ENCODE results near the gene KLC1. TPM values are rescaled to one million over a fixed set of nuclear protein-coding genes. Genes with fewer than 3 reads are reported as not detected.
A peak's percentile ranks its signal among the peaks of the same experiment; 100 is the strongest.

KLC1 gene
- total RNA-seq, 1 experiment from 2014 or later = 306 TPM

GRCh38 chr14:103694572-103695026, 65.6 kb downstream of the KLC1 start:
- ChIA-PET CTCF (no interaction called here), POLR2A (ENCODE audit: unreplicated experiment) (no interaction called here)
- Histone ChIP-seq H3F3A (ENCODE audit: low read length, unreplicated experiment) (peaks cover 6% of the 10 kb centered on the region), H3K4me2 (ENCODE audit: low read length) (no peak overlapping the region), H3K9me2 (replicated peaks; ENCODE audit: low read length) (no peaks in the 10 kb centered on the region), H3K36me3 (ENCODE audit: low read depth, low read length) (peaks cover 36% of the 10 kb centered on the region; the same call in 1 of the 2 replicates), H3K27ac (ENCODE audit: low read length) (no peak overlapping the region; the same call in 1 of the 2 replicates), H3K4me1 (ENCODE audit: insufficient read depth, low read length) (peaks cover 23% of the 10 kb centered on the region), H4K20me1 (ENCODE audit: low read length) (peaks cover 8% of the 10 kb centered on the region; the same call in 1 of the 2 replicates), H3K27me3 (ENCODE audit: low read length) (no peaks in the 10 kb centered on the region), H2AFZ (ENCODE audit: low read length) (no peak overlapping the region), H3K79me2 (ENCODE audit: low read length) (no peaks in the 10 kb centered on the region), H3K9me3 (ENCODE audit: low read length) (no peaks in the 10 kb centered on the region), H3K9ac (ENCODE audit: low read length) (no peak overlapping the region), H3K4me3 (ENCODE audit: low read length) (no peak overlapping the region)
- no TSS peak for BruUV-seq (replicated peaks)
- no peak for DNase-seq
- TF ChIP-seq EZH2phosphoT487 (IDR thresholded peaks at IDR 0.05; ENCODE audit: borderline replicate concordance, low read length) = no peak
- peak; percentile 34; the same call in 1 of the 2 replicates for TF ChIP-seq CTCF (conservative IDR thresholded peaks at IDR 0.05; ENCODE audit: low read depth, low read length)
- intact Hi-C loops (cut with micrococcal nuclease) = no loop called here
- ATAC-seq = no peak

GRCh38 chr14:103695296-103696069, 66.5 kb downstream of the KLC1 start:
- Histone ChIP-seq H2AFZ (ENCODE audit: low read length) (no peak overlapping the region), H3K9me2 (replicated peaks; ENCODE audit: low read length) (no peaks in the 10 kb centered on the region), H3F3A (ENCODE audit: low read length, unreplicated experiment) (peaks cover 6% of the 10 kb centered on the region), H3K4me1 (ENCODE audit: insufficient read depth, low read length) (peaks cover 23% of the 10 kb centered on the region), H3K27ac (ENCODE audit: low read length) (no peak overlapping the region), H3K79me2 (ENCODE audit: low read length) (no peaks in the 10 kb centered on the region), H3K9ac (ENCODE audit: low read length) (no peak overlapping the region), H3K27me3 (ENCODE audit: low read length) (no peaks in the 10 kb centered on the region), H3K9me3 (ENCODE audit: low read length) (no peaks in the 10 kb centered on the region), H3K4me3 (ENCODE audit: low read length) (no peak overlapping the region), H4K20me1 (ENCODE audit: low read length) (peaks cover 8% of the 10 kb centered on the region; the same call in 1 of the 2 replicates), H3K4me2 (ENCODE audit: low read length) (no peak overlapping the region), H3K36me3 (ENCODE audit: low read depth, low read length) (peaks cover 36% of the 10 kb centered on the region; the same call in 1 of the 2 replicates)
- no peak for ATAC-seq
- CTCF ChIA-PET = no interaction called here
- TF ChIP-seq CTCF (conservative IDR thresholded peaks at IDR 0.05; ENCODE audit: low read depth, low read length) (no peak), EZH2phosphoT487 (IDR thresholded peaks at IDR 0.05; ENCODE audit: borderline replicate concordance, low read length) (no peak), EZH2 (IDR thresholded peaks at IDR 0.05; ENCODE audit: low read length, unreplicated experiment) (no peak)
- DNase-seq = no peak
- POLR2A ChIA-PET (ENCODE audit: unreplicated experiment) = no interaction called here
- intact Hi-C loops (cut with micrococcal nuclease) = no loop called here
- BruUV-seq (replicated peaks) = no TSS peak

- H3K9me3 ChIP-seq (ENCODE audit: low read length) = no peaks in the 10 kb centered on the region
- peaks cover 6% of the 10 kb centered on the region for H3F3A ChIP-seq (ENCODE audit: low read length, unreplicated experiment)
- intact Hi-C loops (cut with micrococcal nuclease) = no loop called here
- no peak overlapping the region for H2AFZ ChIP-seq (ENCODE audit: low read length)
- TF ChIP-seq CTCF (conservative IDR thresholded peaks at IDR 0.05; ENCODE audit: low read depth, low read length) = no peak
- TF ChIP-seq EZH2 (IDR thresholded peaks at IDR 0.05; ENCODE audit: low read length, unreplicated experiment) = no peak
- no peak for TF ChIP-seq EZH2phosphoT487 (IDR thresholded peaks at IDR 0.05; ENCODE audit: borderline replicate concordance, low read length)
- POLR2A ChIA-PET (ENCODE audit: unreplicated experiment) = no interaction called here
- H3K36me3 ChIP-seq (ENCODE audit: low read depth, low read length) = peaks cover 36% of the 10 kb centered on the region; the same call in 1 of the 2 replicates
- H3K27ac ChIP-seq (ENCODE audit: low read length) = no peak overlapping the region
- DNase-seq (no peak), ATAC-seq (no peak)
- no peaks in the 10 kb centered on the region for H3K9me2 ChIP-seq (replicated peaks; ENCODE audit: low read length)
- H3K4me3 ChIP-seq (ENCODE audit: low read length) = no peak overlapping the region
- no peak overlapping the region for H3K9ac ChIP-seq (ENCODE audit: low read length)
- H3K27me3 ChIP-seq (ENCODE audit: low read length) = no peaks in the 10 kb centered on the region
- H4K20me1 ChIP-seq (ENCODE audit: low read length) = peaks cover 8% of the 10 kb centered on the region; the same call in 1 of the 2 replicates
- CTCF ChIA-PET = no interaction called here
- BruUV-seq (replicated peaks) = no TSS peak
- peaks cover 23% of the 10 kb centered on the region for H3K4me1 ChIP-seq (ENCODE audit: insufficient read depth, low read length)
- no peak overlapping the region for H3K4me2 ChIP-seq (ENCODE audit: low read length)
- H3K79me2 ChIP-seq (ENCODE audit: low read length) = no peaks in the 10 kb centered on the region
Observed at GRCh38 chr14:103696070-103696402, 67.0 kb downstream of the KLC1 start.

Measured in PC-3 (cell line).